Sigmoid colon (tissue), 7 donors: ENCODE measurements around the gene RPS6KA6. TPM values are rescaled to one million over a fixed set of nuclear protein-coding genes. Genes with fewer than 3 reads are reported as not detected.

ENCODE experiments used
- DNase-seq: peaks from one replicate; pipeline ENCODE4 v3.0.0-alpha.2; 2019
- H3K27ac ChIP-seq, 4 donors: fragments of 200-600 bp; sonication (generic); one replicate each; pipeline ENCODE4 v1.5.1; 2016 to 2019; ENCODE audit warnings: mild to moderate bottlenecking in 1 of 4
- H3K27me3 ChIP-seq, 3 donors: fragments of 200-600 bp; sonication (generic); one replicate each; pipeline ENCODE4 v1.5.1; 2019; ENCODE audit warnings: mild to moderate bottlenecking in 1 of 3
- H3K36me3 ChIP-seq, 4 donors: fragments of 200-600 bp; sonication (generic); one replicate each; pipeline ENCODE4 v1.5.1; 2016 to 2019
- H3K4me1 ChIP-seq, 4 donors: fragments of 200-600 bp; sonication (generic); one replicate each; pipeline ENCODE4 v1.5.1; 2017 to 2019
- H3K4me3 ChIP-seq, 4 donors: fragments of 200-600 bp; sonication (generic); one replicate each; pipeline ENCODE4 v1.5.1; 2017 to 2019; ENCODE audit warnings: mild to moderate bottlenecking in 2 of 4, moderate library complexity in 1 of 4
- H3K9me3 ChIP-seq, 4 donors: fragments of 200-600 bp in 3 of 4; sonication (generic) in 3 of 4; one replicate each; pipeline versions ENCODE4 v1.5.1 to v1.6.1; 2013 to 2019
- EP300 ChIP-seq, 4 donors: sonication (generic); formaldehyde crosslinking; IDR thresholded peaks; one replicate each; pipeline ENCODE4 v1.6.1; 2017; ENCODE audit warnings: antibody characterized with exemption in 4 of 4
- POLR2A ChIP-seq, 2 donors: fragments of 450-650 bp; IDR thresholded peaks; one replicate each; pipeline ENCODE4 v1.6.1; 2016; ENCODE audit warnings: antibody characterized with exemption in 2 of 2, mild to moderate bottlenecking in 2 of 2, moderate library complexity in 2 of 2
- POLR2AphosphoS5 ChIP-seq, 4 donors: sonication (generic); formaldehyde crosslinking; IDR thresholded peaks; one replicate each; pipeline ENCODE4 v1.6.1; 2017; ENCODE audit warnings: antibody characterized with exemption in 4 of 4
- WGBS, 2 donors: extraction: QIAGEN DNeasy Blood & Tissue Kit; methylation state at CpG; one replicate each; pipeline ENCODE4 v1.1.7; 2013; 5-methylcytosine and 5-hydroxymethylcytosine counted together
- intact Hi-C: fragments of 100-400 bp; cut with DNase I; formaldehyde crosslinking; loops from one replicate; pipeline ENCODE4 v1.15.1; 2023
- polyA plus RNA-seq, 3 donors: library from polyadenylated mRNA; stranded (reverse); fragments of 200-250 nt; gene quantifications; one replicate each; pipeline ENCODE4 v1.2.3, GENCODE V29; 2013
- total RNA-seq, 4 donors: library from RNA; depleted of rRNA; stranded (reverse); fragments of >200 nt; gene quantifications; one replicate each; pipeline ENCODE4 v1.1.0, GENCODE V29; 2016
- TF ChIP-seq, protein P1 (sequence below), 4 experiments: fragments of 450-650 bp in 3 of 4; fragments of 200-600 bp in 1 of 4; IDR thresholded peaks; one replicate each; pipeline ENCODE4 v1.5.1; 2016 to 2019; ENCODE audit warnings: antibody characterized with exemption in 4 of 4, mild to moderate bottlenecking in 3 of 4, moderate library complexity in 2 of 4
- donor health status: healthy with polysubstance abuse.
- donor health status: Bipolar disorder and iron deficiency.
- donor health status: healthy.

Gene RPS6KA6
- total and polyA plus RNA-seq, 7 donors = 1.8 to 7.2 (median 2.7) TPM

DNA sequence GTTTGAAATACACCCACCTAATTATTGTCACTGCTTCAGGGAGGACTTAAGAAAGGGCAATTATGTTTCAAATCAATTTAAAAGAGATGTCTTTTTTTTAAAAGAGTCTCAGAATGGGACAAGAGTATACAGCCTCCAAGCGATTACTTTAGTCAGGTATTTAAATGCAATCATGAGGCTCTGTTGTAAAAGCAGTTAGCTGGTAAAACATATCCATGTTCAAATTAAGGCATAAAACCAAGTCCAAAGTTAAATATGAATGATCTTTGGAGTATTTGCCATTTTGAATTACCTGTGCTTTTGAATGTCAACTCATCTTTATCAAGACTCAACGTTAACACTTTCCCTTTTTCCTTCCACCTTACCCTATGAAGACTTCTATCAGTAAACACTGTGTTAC is 13.7 kb downstream of the RPS6KA6 start:
- no peaks in the 10 kb centered on the region for H3K9me3 ChIP-seq
- H3K27ac ChIP-seq = no peak overlapping the region
- no peak overlapping the region for H3K4me3 ChIP-seq
- 21 to 76% methylated on average over 2 of the region's 2 CpGs for WGBS, 2 donors
- no peak for DNase-seq
- H3K4me1 ChIP-seq = no peaks in the 10 kb centered on the region
- no peaks in the 10 kb centered on the region for H3K27me3 ChIP-seq
- H3K36me3 ChIP-seq = no peaks in the 10 kb centered on the region
- intact Hi-C loops = no loop called here
- TF ChIP-seq POLR2A (IDR thresholded peaks at IDR 0.05) = no peak

DNA sequence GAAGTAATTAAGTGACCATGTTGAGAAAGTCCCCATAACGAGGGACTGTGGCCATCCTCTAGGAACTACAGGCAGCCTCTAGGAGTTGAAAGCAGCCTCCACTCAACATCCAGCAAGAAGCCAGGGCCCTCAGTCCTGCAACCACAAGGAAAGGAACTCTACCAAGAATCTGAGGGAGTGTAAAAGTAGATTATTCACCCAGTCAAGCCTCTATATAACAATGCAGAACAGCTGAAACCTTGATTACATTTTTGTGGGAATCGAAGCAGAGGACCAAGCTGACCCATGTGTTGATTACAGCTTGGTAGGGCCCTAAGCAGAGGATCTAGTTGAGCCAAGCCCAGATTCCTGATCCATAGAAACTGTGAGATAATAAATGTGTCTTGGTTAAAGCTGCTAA is 17.1 kb downstream of the RPS6KA6 start:
- intact Hi-C loops = no loop called here
- 47 to 72% methylated on average over 2 of the region's 2 CpGs for WGBS, 2 donors

GRCh38 chrX:84168574-84168973 is 19.4 kb downstream of the RPS6KA6 start:
- 93 to 95% methylated on average over 2 of the region's 2 CpGs for WGBS, 2 donors
- TF ChIP-seq, protein P1, sequence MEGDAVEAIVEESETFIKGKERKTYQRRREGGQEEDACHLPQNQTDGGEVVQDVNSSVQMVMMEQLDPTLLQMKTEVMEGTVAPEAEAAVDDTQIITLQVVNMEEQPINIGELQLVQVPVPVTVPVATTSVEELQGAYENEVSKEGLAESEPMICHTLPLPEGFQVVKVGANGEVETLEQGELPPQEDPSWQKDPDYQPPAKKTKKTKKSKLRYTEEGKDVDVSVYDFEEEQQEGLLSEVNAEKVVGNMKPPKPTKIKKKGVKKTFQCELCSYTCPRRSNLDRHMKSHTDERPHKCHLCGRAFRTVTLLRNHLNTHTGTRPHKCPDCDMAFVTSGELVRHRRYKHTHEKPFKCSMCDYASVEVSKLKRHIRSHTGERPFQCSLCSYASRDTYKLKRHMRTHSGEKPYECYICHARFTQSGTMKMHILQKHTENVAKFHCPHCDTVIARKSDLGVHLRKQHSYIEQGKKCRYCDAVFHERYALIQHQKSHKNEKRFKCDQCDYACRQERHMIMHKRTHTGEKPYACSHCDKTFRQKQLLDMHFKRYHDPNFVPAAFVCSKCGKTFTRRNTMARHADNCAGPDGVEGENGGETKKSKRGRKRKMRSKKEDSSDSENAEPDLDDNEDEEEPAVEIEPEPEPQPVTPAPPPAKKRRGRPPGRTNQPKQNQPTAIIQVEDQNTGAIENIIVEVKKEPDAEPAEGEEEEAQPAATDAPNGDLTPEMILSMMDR (IDR thresholded peaks at IDR 0.05) = no peak
- TF ChIP-seq EP300 (IDR thresholded peaks at IDR 0.05) = no peak
- TF ChIP-seq POLR2A (IDR thresholded peaks at IDR 0.05) = no peak
- TF ChIP-seq POLR2AphosphoS5 (IDR thresholded peaks at IDR 0.05) = no peak
- Histone ChIP-seq H3K27ac (no peak overlapping the region), H3K36me3 (no peaks in the 10 kb centered on the region), H3K27me3 (no peaks in the 10 kb centered on the region), H3K4me1 (no peaks in the 10 kb centered on the region), H3K9me3 (no peaks in the 10 kb centered on the region), H3K4me3 (no peak overlapping the region)
- DNase-seq = no peak
- intact Hi-C loops = no loop called here

More for the DNA sequence above, 17.1 kb downstream of the RPS6KA6 start:
- Histone ChIP-seq H3K4me3 (no peak overlapping the region), H3K27me3 (no peaks in the 10 kb centered on the region), H3K4me1 (no peaks in the 10 kb centered on the region), H3K9me3 (no peaks in the 10 kb centered on the region), H3K27ac (no peak overlapping the region), H3K36me3 (no peaks in the 10 kb centered on the region)
- DNase-seq = no peak
- TF ChIP-seq POLR2AphosphoS5 (IDR thresholded peaks at IDR 0.05) = no peak
- no peak for TF ChIP-seq POLR2A (IDR thresholded peaks at IDR 0.05)
- TF ChIP-seq EP300 (IDR thresholded peaks at IDR 0.05) = no peak
- TF ChIP-seq, protein P1 (IDR thresholded peaks at IDR 0.05) = no peak

DNA sequence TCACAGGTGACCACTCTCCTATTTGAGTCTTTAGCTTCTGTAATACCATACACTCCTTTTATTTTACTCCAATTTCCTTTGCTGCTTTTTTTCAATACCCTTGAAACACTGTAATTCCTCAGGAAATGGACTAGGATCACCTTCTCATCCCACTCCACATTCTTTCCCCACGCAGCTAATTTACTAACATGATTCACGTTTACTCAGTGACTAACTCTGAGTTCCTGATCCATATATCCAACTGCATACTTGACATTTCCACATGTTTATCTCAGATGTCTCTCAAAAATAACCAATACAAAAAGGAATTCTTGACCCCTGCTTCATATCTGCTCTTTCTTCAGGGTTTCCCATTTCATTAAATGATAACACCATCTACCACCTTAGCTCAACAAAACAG is 19.9 kb downstream of the RPS6KA6 start:
- no peak overlapping the region for H3K4me3 ChIP-seq
- no peaks in the 10 kb centered on the region for H3K36me3 ChIP-seq
- TF ChIP-seq POLR2AphosphoS5 (IDR thresholded peaks at IDR 0.05) (no peak), EP300 (IDR thresholded peaks at IDR 0.05) (no peak), POLR2A (IDR thresholded peaks at IDR 0.05) (no peak)
- TF ChIP-seq, protein P1 (IDR thresholded peaks at IDR 0.05) = no peak
- WGBS, 2 donors = 36 to 67% methylated on average over 2 of the region's 2 CpGs
- no peaks in the 10 kb centered on the region for H3K4me1 ChIP-seq
- no peak for DNase-seq
- H3K27ac ChIP-seq = no peak overlapping the region
- no peaks in the 10 kb centered on the region for H3K27me3 ChIP-seq
- intact Hi-C loops = no loop called here
- H3K9me3 ChIP-seq = no peaks in the 10 kb centered on the region

- Histone ChIP-seq H3K9me3 (no peaks in the 10 kb centered on the region), H3K27me3 (no peaks in the 10 kb centered on the region), H3K4me1 (no peaks in the 10 kb centered on the region), H3K36me3 (no peaks in the 10 kb centered on the region), H3K27ac (no peak overlapping the region), H3K4me3 (no peak overlapping the region)
- TF ChIP-seq POLR2A (IDR thresholded peaks at IDR 0.05) = no peak
- no peak for TF ChIP-seq POLR2AphosphoS5 (IDR thresholded peaks at IDR 0.05)
- TF ChIP-seq EP300 (IDR thresholded peaks at IDR 0.05) = no peak
- TF ChIP-seq, protein P1 (IDR thresholded peaks at IDR 0.05) = no peak
- WGBS, 2 donors = 90 to 96% methylated on average over 1 of the region's 1 CpG
- intact Hi-C loops = no loop called here
- no peak for DNase-seq
These were observed 22.3 kb downstream of the RPS6KA6 start for GRCh38 chrX:84165711-84166110.
